Ascending aorta (tissue), 2 donors: ENCODE measurements around the gene RAB3A. TPM values are rescaled to one million over a fixed set of nuclear protein-coding genes. Genes with fewer than 3 reads are reported as not detected.

Experiments
- DNase-seq, 2 donors: peaks; one replicate each; pipeline ENCODE4 v3.0.0-alpha.2; 2019; ENCODE audit warnings: low spot score in 2 of 2
- H3K27ac ChIP-seq, 2 donors: fragments of 200-600 bp; sonication (generic); one replicate each; pipeline ENCODE4 v1.5.1; 2016 to 2017; ENCODE audit warnings: mild to moderate bottlenecking in 1 of 2
- H3K27me3 ChIP-seq: fragments of 200-600 bp; sonication (generic); one replicate; pipeline ENCODE4 v1.5.1; 2017
- H3K36me3 ChIP-seq, 2 donors: fragments of 200-600 bp; sonication (generic); one replicate each; pipeline ENCODE4 v1.5.1; 2016
- H3K4me1 ChIP-seq, 2 donors: fragments of 200-600 bp; sonication (generic); one replicate each; pipeline ENCODE4 v1.5.1; 2016 to 2017; ENCODE audit warnings: mild to moderate bottlenecking in 1 of 2
- H3K4me3 ChIP-seq, 2 donors: fragments of 200-600 bp; sonication (generic); one replicate each; pipeline ENCODE4 v1.5.1; 2016 to 2017; ENCODE audit warnings: mild to moderate bottlenecking in 1 of 2
- H3K9me3 ChIP-seq, 2 donors: fragments of 200-600 bp; sonication (generic); one replicate each; pipeline ENCODE4 v1.5.1; 2016
- CTCF ChIP-seq, 3 experiments: fragments of 200-600 bp in 2 of 3; fragments of 450-650 bp in 1 of 3; sonication (generic) in 2 of 3; IDR thresholded peaks; one replicate each; pipeline ENCODE4 v1.5.1; 2016 to 2019; ENCODE audit warnings: antibody characterized with exemption in 3 of 3, mild to moderate bottlenecking in 1 of 3, moderate library complexity in 1 of 3
- intact Hi-C: fragments of 100-400 bp; cut with DNase I; formaldehyde crosslinking; loops from one replicate; pipeline ENCODE4 v1.15.1; 2023
- total RNA-seq: library from RNA; depleted of rRNA; stranded (reverse); fragments of >200 nt; gene quantifications from one replicate; pipeline ENCODE4 v1.1.0, GENCODE V29; 2016

The RAB3A gene
- total RNA-seq, 1 donor from 2014 or later: 12.3 TPM

GRCh38 chr19:18176367-18177310 is 27.2 kb downstream of the RAB3A start:
- H3K4me1 ChIP-seq: peaks cover 0 to 7% of the 10 kb centered on the region in 2 donors
- TF ChIP-seq CTCF (IDR thresholded peaks at IDR 0.05): no peak
- H3K27ac ChIP-seq: no peak overlapping the region
- no peaks in the 10 kb centered on the region for H3K9me3 ChIP-seq
- no peaks in the 10 kb centered on the region for H3K27me3 ChIP-seq
- no peak overlapping the region for H3K4me3 ChIP-seq
- H3K36me3 ChIP-seq: no peaks in the 10 kb centered on the region
- intact Hi-C loops: no loop called here
- DNase-seq: no peak

GRCh38 chr19:18174983-18175382 is 28.9 kb downstream of the RAB3A start:
- TF ChIP-seq CTCF (IDR thresholded peaks at IDR 0.05): no peak
- no peak overlapping the region for H3K27ac ChIP-seq
- H3K4me1 ChIP-seq: peaks cover 0 to 7% of the 10 kb centered on the region in 2 donors
- H3K4me3 ChIP-seq: peak overlapping the region; percentile 75 to 77
- H3K9me3 ChIP-seq: no peaks in the 10 kb centered on the region
- DNase-seq: no peak
- no peaks in the 10 kb centered on the region for H3K36me3 ChIP-seq
- intact Hi-C loops: no loop called here
- H3K27me3 ChIP-seq: no peaks in the 10 kb centered on the region

- Histone ChIP-seq H3K27ac (peak within 1 kb of the TSS; percentile 61 to 72), H3K4me1 (peaks cover 0 to 7% of the 10 kb centered on the region in 2 donors), H3K4me3 (peak within 1 kb of the TSS; percentile 75 to 77), H3K36me3 (peaks cover 2 to 3% of the 10 kb centered on the region in 2 donors), H3K27me3 (no peaks in the 10 kb centered on the region), H3K9me3 (no peaks in the 10 kb centered on the region)
- peak; percentile 53 to 85 for DNase-seq
- no peak for TF ChIP-seq CTCF (IDR thresholded peaks at IDR 0.05)
- intact Hi-C loops: no loop called here
These were observed 30.1 kb downstream of the RAB3A start, which contains the start of gene IFI30 for GRCh38 chr19:18173572-18174288. Gene IFI30 (plus strand): TSS chr19:18173813. CDS start chr19:18173842, 29 bp downstream.

- TF ChIP-seq CTCF (IDR thresholded peaks at IDR 0.05): no peak
- H3K4me1 ChIP-seq: peaks cover 0 to 7% of the 10 kb centered on the region in 2 donors
- intact Hi-C loops: no loop called here
- H3K27ac ChIP-seq: peak overlapping the region; percentile 61 to 72
- peak in 1 of 2 donors; percentile 52 for DNase-seq
- H3K9me3 ChIP-seq: no peaks in the 10 kb centered on the region
- H3K4me3 ChIP-seq: peak overlapping the region; percentile 75 to 77
- H3K27me3 ChIP-seq: no peaks in the 10 kb centered on the region
- H3K36me3 ChIP-seq: peaks cover 7 to 8% of the 10 kb centered on the region in 2 donors
These were observed 30.7 kb downstream of the RAB3A start for GRCh38 chr19:18173054-18173571.

- H3K27me3 ChIP-seq: no peaks in the 10 kb centered on the region
- H3K36me3 ChIP-seq: peaks cover 8 to 12% of the 10 kb centered on the region in 2 donors
- peaks cover 0 to 7% of the 10 kb centered on the region in 2 donors for H3K4me1 ChIP-seq
- H3K27ac ChIP-seq: peak overlapping the region; percentile 61 to 72
- DNase-seq: no peak
- H3K9me3 ChIP-seq: no peaks in the 10 kb centered on the region
- H3K4me3 ChIP-seq: no peak overlapping the region
- intact Hi-C loops: no loop called here
- no peak for TF ChIP-seq CTCF (IDR thresholded peaks at IDR 0.05)
These were observed 31.4 kb downstream of the RAB3A start for GRCh38 chr19:18172331-18173053.
